SK-N-MC (cell line): ENCODE data around the gene P2RY6.

ENCODE experiments used
- EZH2 ChIP-seq: fragments of 200-600 bp; sonication (generic); IDR thresholded peaks from one replicate; pipeline ENCODE4 v1.6.1; 2017; ENCODE audit warnings: antibody characterized with exemption
- POLR2AphosphoS5 ChIP-seq: IDR thresholded peaks from 2 replicates; pipeline ENCODE4 v1.6.1; 2012; ENCODE audit warnings: mild to moderate bottlenecking, low read depth, low read length, borderline replicate concordance

DNA sequence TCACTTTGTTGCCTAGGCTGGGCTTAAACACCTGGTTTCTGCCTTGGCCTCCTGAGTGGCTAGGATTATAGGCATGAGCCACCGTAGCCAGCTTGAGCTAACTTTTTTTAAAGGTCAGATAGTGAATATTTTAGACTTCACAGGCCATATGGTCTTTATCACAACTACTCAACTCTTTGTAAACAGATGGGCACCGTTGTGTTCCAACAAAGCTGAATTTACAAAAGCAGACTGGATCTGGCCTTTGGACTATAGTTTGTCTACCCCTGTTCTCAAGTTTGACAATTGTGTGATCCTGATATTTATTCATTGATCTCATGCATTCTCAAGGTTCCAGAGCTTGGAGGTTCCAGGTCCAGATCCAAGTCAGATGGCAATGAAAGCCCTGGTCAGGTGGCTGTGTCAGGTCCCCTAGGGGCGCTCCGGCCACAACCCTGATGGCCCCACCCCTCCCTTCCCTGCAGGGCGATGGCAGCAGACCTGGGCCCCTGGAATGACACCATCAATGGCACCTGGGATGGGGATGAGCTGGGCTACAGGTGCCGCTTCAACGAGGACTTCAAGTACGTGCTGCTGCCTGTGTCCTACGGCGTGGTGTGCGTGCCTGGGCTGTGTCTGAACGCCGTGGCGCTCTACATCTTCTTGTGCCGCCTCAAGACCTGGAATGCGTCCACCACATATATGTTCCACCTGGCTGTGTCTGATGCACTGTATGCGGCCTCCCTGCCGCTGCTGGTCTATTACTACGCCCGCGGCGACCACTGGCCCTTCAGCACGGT is 38.3 kb upstream of the P2RY6 start:
- no peak for TF ChIP-seq POLR2AphosphoS5
- TF ChIP-seq EZH2: no peak
